HG03354 (cell line): ENCODE data around the gene TLK2.
"Not testable (repeated sequence)": the region's sequence is repeated elsewhere in the genome, so short reads cannot be mapped to it uniquely, and the experiment has no call there.

Source experiments
- ATAC-seq: cut with Tn5 transposase; IDR thresholded peaks from one replicate; pipeline ENCODE4 v1.9.1; 2021; ENCODE audit warnings: mild to moderate bottlenecking; ENCODE audit not compliant: unreplicated experiment, poor library complexity, severe bottlenecking

Gene TLK2

GRCh38 chr17:62478424-62478879 lies at the start of gene TLK2:
Gene TLK2, plus strand, starts transcription at chr17:62478825. Its CDS starts 2,301 bp downstream, at chr17:62481126.
- peak; percentile 78 for ATAC-seq

GRCh38 chr17:62435251-62435650 lies 43.4 kb upstream of the TLK2 start:
- ATAC-seq, result not testable (repeated sequence)

- ATAC-seq, result not testable (repeated sequence)
Observed at GRCh38 chr17:62441181-62441580, 37.4 kb upstream of the TLK2 start.

- ATAC-seq, result no peak
Observed at GRCh38 chr17:62444063-62444462, 34.6 kb upstream of the TLK2 start.

GRCh38 chr17:62445791-62446190 lies 32.8 kb upstream of the TLK2 start:
- not testable (repeated sequence) for ATAC-seq

GRCh38 chr17:62452195-62452594 lies 26.4 kb upstream of the TLK2 start:
- ATAC-seq, result not testable (repeated sequence)

GRCh38 chr17:62453041-62453440 lies 25.6 kb upstream of the TLK2 start:
- ATAC-seq, result not testable (repeated sequence)

GRCh38 chr17:62453656-62454055 lies 25.0 kb upstream of the TLK2 start:
- peak; percentile 38 for ATAC-seq

GRCh38 chr17:62454111-62454510 lies 24.5 kb upstream of the TLK2 start:
- peak; percentile 69 for ATAC-seq

- ATAC-seq, result no peak
Observed at GRCh38 chr17:62456016-62456415, 22.6 kb upstream of the TLK2 start.

GRCh38 chr17:62458483-62458882 lies 20.1 kb upstream of the TLK2 start:
- not testable (repeated sequence) for ATAC-seq

GRCh38 chr17:62464422-62464821 lies 14.2 kb upstream of the TLK2 start:
- ATAC-seq, result not testable (repeated sequence)

- not testable (repeated sequence) for ATAC-seq
Observed at GRCh38 chr17:62465271-62465670, 13.4 kb upstream of the TLK2 start.

- ATAC-seq, result not testable (repeated sequence)
Observed at GRCh38 chr17:62470666-62471379, 7.8 kb upstream of the TLK2 start.

GRCh38 chr17:62471380-62471880 lies 7.2 kb upstream of the TLK2 start:
- ATAC-seq, result not testable (repeated sequence)

GRCh38 chr17:62473030-62473982 lies 5.3 kb upstream of the TLK2 start:
- ATAC-seq, result not testable (repeated sequence)

- ATAC-seq, result not testable (repeated sequence)
Observed at GRCh38 chr17:62477111-62477510, 1.5 kb upstream of the TLK2 start.

GRCh38 chr17:62477718-62478408 lies 762 bp upstream of the TLK2 start:
- ATAC-seq, result peak; percentile 31

- ATAC-seq, result peak; percentile 38
Observed at GRCh38 chr17:62478880-62479638, 434 bp downstream of the TLK2 start.
